Stimulated activated naive B cell treated with anti-CD40 and anti-IgM and Interleukin-4, amounts not matched to agents 10 μg/mL and 1 μg/mL and 100 μg/mL, for 72 hours (primary cell): ENCODE data around the gene IPO4.

Experiments
- ATAC-seq, 2 donors: fragments of 150-1000 bp; cut with Tn5 transposase; replicated peaks; 2 replicates each; pipeline ENCODE4 v1.10.0; 2021; ENCODE audit warnings: moderate library complexity in 1 of 2
- DNase-seq: peaks from one replicate; pipeline ENCODE4 v3.0.0; 2021
- H3K27ac Mint-ChIP-seq: one replicate; pipeline ENCODE4 v1.8.0; 2022; ENCODE audit warnings: mild to moderate bottlenecking, mixed read lengths
- H3K27me3 Mint-ChIP-seq, 2 donors: one replicate each; pipeline ENCODE4 v1.8.0; 2022; ENCODE audit warnings: mixed read lengths in 2 of 2
- H3K36me3 Mint-ChIP-seq, 2 donors: one replicate each; pipeline ENCODE4 v1.8.0; 2022; ENCODE audit warnings: mixed read lengths in 2 of 2, mild to moderate bottlenecking in 1 of 2
- H3K4me1 Mint-ChIP-seq, 2 donors: one replicate each; pipeline ENCODE4 v1.8.0; 2022; ENCODE audit warnings: mixed read lengths in 2 of 2, mild to moderate bottlenecking in 1 of 2
- H3K4me3 Mint-ChIP-seq, 2 donors: one replicate each; pipeline ENCODE4 v1.8.0; 2022; ENCODE audit warnings: mild to moderate bottlenecking in 2 of 2, mixed read lengths in 2 of 2, moderate library complexity in 1 of 2
- H3K9me3 Mint-ChIP-seq, 2 donors: one replicate each; pipeline ENCODE4 v1.8.0; 2022; ENCODE audit warnings: mixed read lengths in 2 of 2, mild to moderate bottlenecking in 1 of 2

Gene IPO4

GRCh38 chr14:24135584-24135833 lies 53.1 kb downstream of the IPO4 start:
- H3K4me1 Mint-ChIP-seq, result peaks cover 42 to 62% of the 10 kb centered on the region in 2 donors
- H3K9me3 Mint-ChIP-seq, result no peaks in the 10 kb centered on the region
- peaks cover 30 to 32% of the 10 kb centered on the region in 2 donors for H3K36me3 Mint-ChIP-seq
- ATAC-seq, result peak; percentile 10
- H3K27me3 Mint-ChIP-seq, result no peaks in the 10 kb centered on the region
- H3K4me3 Mint-ChIP-seq, result peak overlapping the region; percentile 90 to 93
- DNase-seq, result no peak
- peak overlapping the region; percentile 93 for H3K27ac Mint-ChIP-seq

GRCh38 chr14:24133735-24134134 lies 54.9 kb downstream of the IPO4 start:
- Mint-ChIP-seq H3K9me3 (no peaks in the 10 kb centered on the region), H3K27ac (no peak overlapping the region), H3K4me1 (peaks cover 33 to 46% of the 10 kb centered on the region in 2 donors), H3K36me3 (peaks cover 20 to 23% of the 10 kb centered on the region in 2 donors), H3K27me3 (no peaks in the 10 kb centered on the region), H3K4me3 (no peak overlapping the region)
- no peak for ATAC-seq
- DNase-seq, result no peak

GRCh38 chr14:24132976-24133375 lies 55.6 kb downstream of the IPO4 start:
- Mint-ChIP-seq H3K36me3 (peaks cover 12 to 15% of the 10 kb centered on the region in 2 donors), H3K4me1 (peaks cover 28 to 40% of the 10 kb centered on the region in 2 donors), H3K4me3 (peak overlapping the region in 1 of 2 donors; percentile 49), H3K27ac (peak overlapping the region; percentile 63), H3K9me3 (no peaks in the 10 kb centered on the region), H3K27me3 (no peaks in the 10 kb centered on the region)
- ATAC-seq (no peak), DNase-seq (no peak)

GRCh38 chr14:24132061-24132685 lies 56.4 kb downstream of the IPO4 start:
- Mint-ChIP-seq H3K27me3 (no peaks in the 10 kb centered on the region), H3K9me3 (no peaks in the 10 kb centered on the region), H3K4me1 (peaks cover 25 to 37% of the 10 kb centered on the region in 2 donors), H3K4me3 (peak overlapping the region in 1 of 2 donors; percentile 11), H3K27ac (no peak overlapping the region), H3K36me3 (peaks cover 8 to 13% of the 10 kb centered on the region in 2 donors)
- ATAC-seq (no peak), DNase-seq (no peak)

GRCh38 chr14:24131549-24131966 lies 57.1 kb downstream of the IPO4 start:
- Mint-ChIP-seq H3K36me3 (peaks cover 2 to 7% of the 10 kb centered on the region in 2 donors), H3K9me3 (no peaks in the 10 kb centered on the region), H3K27me3 (no peaks in the 10 kb centered on the region), H3K27ac (no peak overlapping the region), H3K4me3 (no peak overlapping the region), H3K4me1 (peaks cover 19 to 31% of the 10 kb centered on the region in 2 donors)
- DNase-seq (no peak), ATAC-seq (no peak)

GRCh38 chr14:24130717-24131548 lies 57.7 kb downstream of the IPO4 start:
- Mint-ChIP-seq H3K27me3 (no peaks in the 10 kb centered on the region), H3K4me3 (no peak overlapping the region), H3K36me3 (peaks cover 0 to 5% of the 10 kb centered on the region in 2 donors), H3K9me3 (no peaks in the 10 kb centered on the region), H3K4me1 (peaks cover 19 to 29% of the 10 kb centered on the region in 2 donors), H3K27ac (peak overlapping the region; percentile 42)
- no peak for ATAC-seq
- no peak for DNase-seq

- no peaks in the 10 kb centered on the region for H3K9me3 Mint-ChIP-seq
- DNase-seq (no peak), ATAC-seq (no peak)
- no peaks in the 10 kb centered on the region for H3K27me3 Mint-ChIP-seq
- peaks cover under 1 to 5% of the 10 kb centered on the region in 2 donors for H3K36me3 Mint-ChIP-seq
- no peak within 1 kb of the TSS for H3K4me3 Mint-ChIP-seq
- H3K27ac Mint-ChIP-seq, result peak within 1 kb of the TSS; percentile 42
- peaks cover 16 to 26% of the 10 kb centered on the region in 2 donors for H3K4me1 Mint-ChIP-seq
These were observed 58.3 kb downstream of the IPO4 start, which contains the start of gene FITM1 for GRCh38 chr14:24130380-24130716. TSS of gene FITM1 (plus strand) at chr14:24130659. CDS start at chr14:24131564, 905 bp downstream.
